ENCODE data around the gene AGO4. TPM values are rescaled to one million over a fixed set of nuclear protein-coding genes. Genes with fewer than 3 reads are reported as not detected.

AGO4 gene
- total and polyA plus RNA-seq, 2 of the 4 experiments (the other 2 are of a cell fraction), result 8.2 to 9.2 TPM

- H3K27me3 ChIP-seq (ENCODE audit: control insufficient read depth, insufficient read depth, low read length), result no peaks in the 10 kb centered on the region
- H2BK15ac ChIP-seq (ENCODE audit: low read depth, low read length), result no peak overlapping the region
- no peaks in the 10 kb centered on the region for H3K79me1 ChIP-seq (ENCODE audit: low read depth in 1 of 2, low read length in 2 of 2)
- no peak overlapping the region for H4K91ac ChIP-seq (ENCODE audit: insufficient read depth, low read depth, low read length)
- H4K20me1 ChIP-seq (ENCODE audit: insufficient read depth, low read length), result no peaks in the 10 kb centered on the region
- peaks cover 5% of the 10 kb centered on the region for H3K4me1 ChIP-seq (ENCODE audit: control insufficient read depth, insufficient read depth, low read length)
- H3K4me2 ChIP-seq (ENCODE audit: low read depth, low read length), result no peak overlapping the region
- no peak overlapping the region for H4K5ac ChIP-seq (ENCODE audit: low read depth, low read length)
- WGBS, 2 experiments (ENCODE audit: extremely low coverage in 2 of 2, insufficient read length in 1 of 2), result 100% methylated on average over 1 of the region's 2 CpGs; no CpG with 5 or more reads in 1 of the 2 experiments
- H3K4ac ChIP-seq (ENCODE audit: low read depth, low read length), result no peak overlapping the region
- ATAC-seq (ENCODE audit: low read depth) (no peak), DNase-seq (no peak)
- H2BK20ac ChIP-seq (ENCODE audit: low read depth, low read length), result no peak overlapping the region
- H3K4me3 ChIP-seq (ENCODE audit: insufficient read depth, low read depth, low read length), result no peak overlapping the region
- no peak overlapping the region for H3K23ac ChIP-seq (ENCODE audit: low read depth, low read length)
- no peak overlapping the region for H3K27ac ChIP-seq (ENCODE audit: insufficient read depth, low read length)
- dilution Hi-C loops (cut with HindIII; ENCODE audit: low sequenced_read_pairs, unreplicated experiment) (no loop called here), in situ Hi-C loops (cut with MboI; ENCODE audit: low sequenced_read_pairs) (no loop called here), intact Hi-C loops (cut with micrococcal nuclease) (no loop called here)
- no peak overlapping the region for H2AK9ac ChIP-seq (replicated peaks; ENCODE audit: low read depth, low read length, poor library complexity)
- H3K36me3 ChIP-seq (ENCODE audit: control insufficient read depth, insufficient read depth, low read length), result peaks cover 10% of the 10 kb centered on the region
- no peak overlapping the region for H2AFZ ChIP-seq (replicated peaks; ENCODE audit: low read length, poor library complexity)
- TF ChIP-seq BHLHE40 (IDR thresholded peaks at IDR 0.05; ENCODE audit: low read depth, low read length), result no peak
- no peak overlapping the region for H3K56ac ChIP-seq (ENCODE audit: extremely low read depth, insufficient read depth, low read length)
- no peak overlapping the region for H3K14ac ChIP-seq (replicated peaks; ENCODE audit: low read depth, low read length)
- CTCF ChIA-PET, result interaction anchor here (0.6 kb wide), 1 partner anchor 106 kb away, joined by 3 read pairs; no protein-coding TSS in a partner anchor
- no peak overlapping the region for H4K8ac ChIP-seq (ENCODE audit: low read depth in 2 of 2, low read length in 2 of 2)
- no peak overlapping the region for H2BK5ac ChIP-seq (ENCODE audit: low read depth, low read length, poor library complexity, severe bottlenecking)
- H3K9me3 ChIP-seq (ENCODE audit: control insufficient read depth, insufficient read depth, low read length), result no peaks in the 10 kb centered on the region
- H3K9ac ChIP-seq (ENCODE audit: low read depth, low read length), result no peak overlapping the region
- no peaks in the 10 kb centered on the region for H3K9me1 ChIP-seq (ENCODE audit: insufficient read depth, low read length)
- BruUV-seq (replicated peaks), result no TSS peak
- H3K18ac ChIP-seq (ENCODE audit: low read depth, low read length), result no peak overlapping the region
- POLR2A ChIA-PET (ENCODE audit: unreplicated experiment), result no interaction called here
- no peak overlapping the region for H2AK5ac ChIP-seq (ENCODE audit: low read depth, low read length)
- H2BK120ac ChIP-seq (ENCODE audit: low read depth, low read length), result no peak overlapping the region
Measured at GRCh38 chr1:35852241-35852640, 44.4 kb downstream of the AGO4 start.

Data from IMR-90 (cell line).